Stomach (tissue), 9 donors: ENCODE data around the gene MED15. TPM values are rescaled to one million over a fixed set of nuclear protein-coding genes. Genes with fewer than 3 reads are reported as not detected.

Experiments used
- DNase-seq, 2 donors: peaks; one replicate each; pipeline versions ENCODE4 v3.0.0 to v3.0.0-alpha.2; 2013 to 2019
- H3K27ac ChIP-seq, 5 donors: fragments of 200-600 bp in 4 of 5; sonication (generic) in 4 of 5; one replicate each; pipeline ENCODE4 v1.5.1; 2013 to 2019; ENCODE audit warnings: mild to moderate bottlenecking in 1 of 5, moderate library complexity in 1 of 5
- H3K27me3 ChIP-seq, 3 donors: fragments of 200-600 bp; sonication (generic); one replicate each; pipeline ENCODE4 v1.5.1; 2017 to 2019; ENCODE audit warnings: mixed run types in 1 of 3
- H3K36me3 ChIP-seq, 4 donors: fragments of 200-600 bp; sonication (generic); 1 replicate in 3 of 4; 2 replicates in 1 of 4; pipeline ENCODE4 v1.5.1; 2016 to 2019
- H3K4me1 ChIP-seq, 4 donors: fragments of 200-600 bp; sonication (generic); one replicate each; pipeline ENCODE4 v1.5.1; 2016 to 2019
- H3K4me3 ChIP-seq, 4 donors: fragments of 200-600 bp; sonication (generic) in 3 of 4; one replicate each; pipeline ENCODE4 v1.5.1; 2016 to 2019; ENCODE audit warnings: mild to moderate bottlenecking in 1 of 4
- H3K9me3 ChIP-seq, 4 donors: fragments of 200-600 bp; sonication (generic); one replicate each; pipeline ENCODE4 v1.5.1; 2016 to 2019
- CTCF ChIP-seq, 7 experiments: fragments of 450-650 bp in 4 of 7; fragments of 200-600 bp in 3 of 7; sonication (generic) in 3 of 7; IDR thresholded peaks; one replicate each; pipeline ENCODE4 v1.5.1; 2016 to 2019; ENCODE audit warnings: antibody characterized with exemption in 7 of 7, control low read depth in 2 of 7, mild to moderate bottlenecking in 1 of 7
- EP300 ChIP-seq: sonication (generic); formaldehyde crosslinking; IDR thresholded peaks from one replicate; pipeline ENCODE4 v1.6.1; 2017; ENCODE audit warnings: antibody characterized with exemption
- POLR2A ChIP-seq, 4 donors: fragments of 450-650 bp; IDR thresholded peaks; one replicate each; pipeline ENCODE4 v1.6.1; 2016; ENCODE audit warnings: antibody characterized with exemption in 4 of 4, control low read depth in 2 of 4, mild to moderate bottlenecking in 1 of 4, moderate library complexity in 1 of 4
- POLR2AphosphoS5 ChIP-seq, 3 donors: sonication (generic); formaldehyde crosslinking; IDR thresholded peaks; one replicate each; pipeline ENCODE4 v1.6.1; 2016; ENCODE audit warnings: antibody characterized with exemption in 3 of 3
- WGBS, 5 donors: extraction: QIAGEN DNeasy Blood & Tissue Kit in 3 of 5; methylation state at CpG; one replicate each; pipeline versions ENCODE4 v1.1.5 to v1.1.7; 2013 to 2018; 5-methylcytosine and 5-hydroxymethylcytosine counted together
- intact Hi-C: fragments of 100-400 bp; cut with DNase I; formaldehyde crosslinking; loops from one replicate; pipeline ENCODE4 v1.15.1; 2023; ENCODE audit warnings: low total_unique reads
- polyA plus RNA-seq, 3 donors: library from polyadenylated mRNA; stranded (reverse); fragments of 200-250 nt; gene quantifications; one replicate each; pipeline ENCODE4 v1.2.3, GENCODE V29; 2013
- total RNA-seq, 5 donors: library from RNA; depleted of rRNA; stranded (reverse); fragments of >200 nt; gene quantifications; one replicate each; pipeline versions ENCODE4 v1.1.0 to v1.2.3, GENCODE V29; 2014 to 2016
- donor health status: healthy with polysubstance abuse.
- donor health status: Bipolar disorder and iron deficiency.
- donor health status: healthy.

MED15 gene
- total and polyA plus RNA-seq, 8 donors, result 28.3 to 289 (median 69.6) TPM

GRCh38 chr22:20577549-20577975 is 70.2 kb downstream of the MED15 start:
- no peak for DNase-seq
- no peak overlapping the region for H3K27ac ChIP-seq

GRCh38 chr22:20578192-20578591 is 70.8 kb downstream of the MED15 start:
- TF ChIP-seq POLR2A (IDR thresholded peaks at IDR 0.05) (no peak), EP300 (no peak), POLR2AphosphoS5 (IDR thresholded peaks at IDR 0.05) (no peak), CTCF (IDR thresholded peaks at IDR 0.05) (no peak)

More at GRCh38 chr22:20577549-20577975, 70.2 kb downstream of the MED15 start:
- Histone ChIP-seq H3K27me3 (no peaks in the 10 kb centered on the region), H3K4me1 (peaks cover 0 to 30% (median 15%) of the 10 kb centered on the region in 4 donors), H3K4me3 (no peak overlapping the region), H3K9me3 (no peaks in the 10 kb centered on the region), H3K36me3 (peaks cover 62 to 100% (median 100%) of the 10 kb centered on the region in 4 donors)
- WGBS, 5 donors, result 50 to 63% (median 59%) methylated on average over 8 of the region's 8 CpGs
- TF ChIP-seq CTCF (IDR thresholded peaks at IDR 0.05), result no peak
- intact Hi-C loops, result no loop called here

GRCh38 chr22:20578707-20579106 is 71.3 kb downstream of the MED15 start:
- peaks cover 62 to 100% (median 100%) of the 10 kb centered on the region in 4 donors for H3K36me3 ChIP-seq
- no peak overlapping the region for H3K4me3 ChIP-seq
- intact Hi-C loops, result no loop called here
- H3K9me3 ChIP-seq, result no peaks in the 10 kb centered on the region
- WGBS, 5 donors, result 44 to 84% (median 79%) methylated on average over 1 to 5 of the region's 5 CpGs
- no peak for DNase-seq
- H3K27me3 ChIP-seq, result no peaks in the 10 kb centered on the region
- peaks cover 0 to 30% (median 15%) of the 10 kb centered on the region in 4 donors for H3K4me1 ChIP-seq
- no peak overlapping the region for H3K27ac ChIP-seq
- no peak for TF ChIP-seq EP300
- no peak for TF ChIP-seq POLR2AphosphoS5 (IDR thresholded peaks at IDR 0.05)
- no peak for TF ChIP-seq POLR2A (IDR thresholded peaks at IDR 0.05)
- no peak for TF ChIP-seq CTCF (IDR thresholded peaks at IDR 0.05)

More at GRCh38 chr22:20578192-20578591, 70.8 kb downstream of the MED15 start:
- peaks cover 62 to 100% (median 100%) of the 10 kb centered on the region in 4 donors for H3K36me3 ChIP-seq
- H3K9me3 ChIP-seq, result no peaks in the 10 kb centered on the region
- no peak overlapping the region for H3K27ac ChIP-seq
- H3K4me1 ChIP-seq, result peaks cover 0 to 30% (median 15%) of the 10 kb centered on the region in 4 donors
- H3K27me3 ChIP-seq, result no peaks in the 10 kb centered on the region
- no peak overlapping the region for H3K4me3 ChIP-seq
- 44 to 65% (median 59%) methylated on average over 6 to 7 of the region's 7 CpGs for WGBS, 5 donors
- peak; percentile 67 to 73 for DNase-seq
- intact Hi-C loops, result no loop called here

- intact Hi-C loops, result no loop called here
- peaks cover 62 to 100% (median 100%) of the 10 kb centered on the region in 4 donors for H3K36me3 ChIP-seq
These were observed 72.1 kb downstream of the MED15 start for GRCh38 chr22:20579273-20580120.

More at GRCh38 chr22:20579273-20580120, 72.1 kb downstream of the MED15 start:
- Histone ChIP-seq H3K4me1 (peaks cover 0 to 30% (median 15%) of the 10 kb centered on the region in 4 donors), H3K27me3 (no peaks in the 10 kb centered on the region), H3K4me3 (no peak overlapping the region), H3K27ac (no peak overlapping the region), H3K9me3 (no peaks in the 10 kb centered on the region)
- no peak for DNase-seq
- WGBS, 5 donors, result 80 to 91% (median 85%) methylated on average over 12 to 14 of the region's 14 CpGs
- TF ChIP-seq POLR2AphosphoS5 (IDR thresholded peaks at IDR 0.05) (no peak), POLR2A (IDR thresholded peaks at IDR 0.05) (no peak), EP300 (no peak), CTCF (IDR thresholded peaks at IDR 0.05) (no peak)
